Heart right ventricle (tissue), 16 donors: ENCODE measurements around the gene TDRD10. TPM values are rescaled to one million over a fixed set of nuclear protein-coding genes. Genes with fewer than 3 reads are reported as not detected.

ENCODE experiments used
- ATAC-seq, 8 donors: fragments of 200-7000 bp; cut with Tn5 transposase; one replicate each; pipeline ENCODE4 v1.9.1; 2020; ENCODE audit warnings: mild to moderate bottlenecking in 8 of 8, moderate library complexity in 8 of 8, moderate number of reproducible peaks in 1 of 8
- DNase-seq, 2 donors: peaks; one replicate each; pipeline ENCODE4 v3.0.0-alpha.2; 2020
- H3K27ac ChIP-seq, 10 donors: fragments of 200-600 bp; sonication (generic) in 2 of 10; one replicate each; pipeline versions ENCODE4 v1.5.0 to v1.8.0; 2020 to 2022; ENCODE audit warnings: mild to moderate bottlenecking in 3 of 10
- H3K27me3 ChIP-seq, 7 donors: fragments of 200-600 bp; one replicate each; pipeline ENCODE4 v1.8.0; 2021 to 2022; ENCODE audit warnings: mild to moderate bottlenecking in 2 of 7
- H3K36me3 ChIP-seq, 9 donors: fragments of 200-600 bp; sonication (generic) in 1 of 9; one replicate each; pipeline versions ENCODE4 v1.5.0 to v1.8.0; 2020 to 2022; ENCODE audit warnings: mild to moderate bottlenecking in 2 of 9
- H3K4me1 ChIP-seq, 9 donors: fragments of 200-600 bp; sonication (generic) in 1 of 9; one replicate each; pipeline versions ENCODE4 v1.5.0 to v1.8.0; 2020 to 2022; ENCODE audit warnings: mild to moderate bottlenecking in 4 of 9
- H3K4me3 ChIP-seq, 10 donors: fragments of 200-600 bp; sonication (generic) in 2 of 10; one replicate each; pipeline versions ENCODE4 v1.5.0 to v1.8.0; 2020 to 2022; ENCODE audit warnings: mild to moderate bottlenecking in 7 of 10, moderate library complexity in 2 of 10
- H3K9me3 ChIP-seq, 11 donors: fragments of 200-600 bp in 10 of 11; sonication (generic) in 2 of 11; one replicate each; pipeline versions ENCODE4 v1.5.0 to v1.8.0; 2013 to 2022; ENCODE audit warnings: mild to moderate bottlenecking in 2 of 11, control low read depth in 1 of 11, moderate library complexity in 1 of 11
- WGBS, 2 donors: extraction: QIAGEN DNeasy Blood & Tissue Kit; methylation state at CpG; one replicate each; pipeline ENCODE4 v1.1.7; 2013; ENCODE audit warnings: inconsistent platforms in 1 of 2; 5-methylcytosine and 5-hydroxymethylcytosine counted together
- intact Hi-C, 10 donors: fragments of 100-400 bp; cut with DNase I; formaldehyde crosslinking; loops; one replicate each; pipeline versions ENCODE4 v1.11.1 to v1.14.2; 2022
- polyA plus RNA-seq, 2 donors: library from polyadenylated mRNA; stranded (reverse); fragments of 200-250 nt; gene quantifications; one replicate each; pipeline ENCODE4 v1.2.3, GENCODE V29; 2013
- total RNA-seq, 10 donors: library from RNA; stranded (reverse); fragmentation: NEBNext Ultra II Directional in 3 of 10; extraction: Animal tissue kit (Norgen Biotek cat#: 25700) in 3 of 10; gene quantifications; one replicate each; pipeline versions ENCODE4 v1.2.1 to v1.2.4, GENCODE V29; 2021 to 2023
- TF ChIP-seq, protein P1 (sequence below), 9 donors: fragments of 200-600 bp; sonication (generic) in 2 of 9; IDR thresholded peaks; one replicate each; pipeline versions ENCODE4 v1.5.0 to v1.8.0; 2021 to 2022; ENCODE audit warnings: antibody characterized with exemption in 9 of 9, mild to moderate bottlenecking in 5 of 9, moderate library complexity in 1 of 9
- donor health status: Arrhythmogenic right ventricular cardiomyopathy.
- donor health status: ischemic (EF 13 %, LVEDD 7.1; RV severe dilation, severe dysfunction).
- donor health status: healthy with polysubstance abuse.
- donor health status: DM: no; HTN: yes; CAD: no.
- donor health status: DM: no; HTN: no; CAD: no.
- donor health status: ischemic (EF 25% LVEDD 6.9; RV normal size, moderate dysfunction).
- donor health status: ischemic (EF 25% LVEDD 5.7; RV mildly dilated, moderate dysfunction).
- donor health status: healthy.
- donor health status: DM: yes; HTN: yes; CAD: no.
- donor health status: Ischemic cardiomyopathy.
- donor health status: ischemic (EF 35%, LVEDD 5.7; RV mildly dilated, moderate dysfunction).
- donor health status: nonischemic (EF 11% LVEDD 7.7; RV severe dilation, severe dysfunction).
- donor health status: DM: yes; HTN: yes; CAD: no.
- donor health status: PGD.
- donor health status: ischemic (EF 29% LVEDD 5.4; RV normal size, mild dysfunction).
- donor health status: nonischemic (EF 23%, LVEDD 6.1; RV moderate dilation, normal function).

The TDRD10 gene
- total and polyA plus RNA-seq, 12 donors, result 1.1 to 13.3 (median 2.0) TPM

DNA sequence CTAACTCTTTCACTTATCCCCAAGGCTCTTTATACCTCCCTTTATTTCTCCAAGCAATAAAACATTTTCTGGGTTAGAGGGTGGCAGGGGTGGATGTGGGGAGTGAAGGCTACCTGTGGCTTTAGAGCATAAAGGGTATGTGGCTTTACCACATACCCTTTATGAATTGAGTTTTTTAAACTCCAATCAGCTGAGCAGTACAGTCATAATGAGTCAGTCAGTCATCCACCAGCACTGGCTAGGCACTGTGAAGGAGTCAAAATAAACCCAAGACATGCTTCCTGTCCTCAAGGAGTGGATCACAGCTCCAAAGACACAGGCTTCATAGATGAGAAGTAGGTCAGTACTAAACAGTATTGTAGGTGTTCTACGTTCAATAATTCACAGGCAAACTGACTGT is 2.6 kb upstream of the TDRD10 start:
- Histone ChIP-seq H3K4me1 (peaks cover 3 to 62% (median 31%) of the 10 kb centered on the region in 9 donors), H3K27me3 (peaks cover 0 to 56% (median 27%) of the 10 kb centered on the region in 7 donors), H3K4me3 (peak overlapping the region in 9 of 10 donors; percentile 48 to 79 (median 67)), H3K36me3 (peaks cover 0 to 34% (median 0%) of the 10 kb centered on the region in 9 donors), H3K9me3 (no peaks in the 10 kb centered on the region), H3K27ac (peak overlapping the region in 9 of 10 donors; percentile 76 to 95 (median 89))
- no peak for ATAC-seq
- TF ChIP-seq, protein P1, sequence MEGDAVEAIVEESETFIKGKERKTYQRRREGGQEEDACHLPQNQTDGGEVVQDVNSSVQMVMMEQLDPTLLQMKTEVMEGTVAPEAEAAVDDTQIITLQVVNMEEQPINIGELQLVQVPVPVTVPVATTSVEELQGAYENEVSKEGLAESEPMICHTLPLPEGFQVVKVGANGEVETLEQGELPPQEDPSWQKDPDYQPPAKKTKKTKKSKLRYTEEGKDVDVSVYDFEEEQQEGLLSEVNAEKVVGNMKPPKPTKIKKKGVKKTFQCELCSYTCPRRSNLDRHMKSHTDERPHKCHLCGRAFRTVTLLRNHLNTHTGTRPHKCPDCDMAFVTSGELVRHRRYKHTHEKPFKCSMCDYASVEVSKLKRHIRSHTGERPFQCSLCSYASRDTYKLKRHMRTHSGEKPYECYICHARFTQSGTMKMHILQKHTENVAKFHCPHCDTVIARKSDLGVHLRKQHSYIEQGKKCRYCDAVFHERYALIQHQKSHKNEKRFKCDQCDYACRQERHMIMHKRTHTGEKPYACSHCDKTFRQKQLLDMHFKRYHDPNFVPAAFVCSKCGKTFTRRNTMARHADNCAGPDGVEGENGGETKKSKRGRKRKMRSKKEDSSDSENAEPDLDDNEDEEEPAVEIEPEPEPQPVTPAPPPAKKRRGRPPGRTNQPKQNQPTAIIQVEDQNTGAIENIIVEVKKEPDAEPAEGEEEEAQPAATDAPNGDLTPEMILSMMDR (IDR thresholded peaks at IDR 0.05), result no peak
- intact Hi-C loops, result no loop called here
- no peak for DNase-seq
- 71 to 73% methylated on average over 1 of the region's 1 CpG for WGBS, 2 donors

DNA sequence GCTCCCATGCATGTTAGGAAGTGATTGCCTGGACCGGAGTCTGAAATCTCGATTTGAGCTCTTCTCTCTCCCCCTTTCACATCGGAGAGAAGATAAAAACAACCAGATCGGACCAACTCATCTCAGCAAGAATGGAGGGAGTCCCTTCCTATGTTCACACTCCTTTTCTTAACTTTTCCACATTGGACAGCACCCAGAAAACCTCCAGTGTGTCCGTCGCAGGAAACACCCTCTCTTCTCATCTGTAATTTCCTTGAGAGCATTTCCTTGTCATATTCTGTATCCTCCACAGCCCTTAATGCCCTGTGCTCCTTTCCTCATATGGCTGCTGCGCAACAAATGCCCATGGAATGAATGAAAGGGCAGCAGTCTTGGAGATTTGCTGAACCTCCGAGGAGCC is 1.5 kb upstream of the TDRD10 start:
- TF ChIP-seq, protein P1 (IDR thresholded peaks at IDR 0.05), result no peak
- DNase-seq, result no peak
- intact Hi-C loops, result loop anchor here in 1 of 10 donors (2.0 kb wide), 1 partner anchor 16 kb away; no protein-coding TSS in a partner anchor

DNA sequence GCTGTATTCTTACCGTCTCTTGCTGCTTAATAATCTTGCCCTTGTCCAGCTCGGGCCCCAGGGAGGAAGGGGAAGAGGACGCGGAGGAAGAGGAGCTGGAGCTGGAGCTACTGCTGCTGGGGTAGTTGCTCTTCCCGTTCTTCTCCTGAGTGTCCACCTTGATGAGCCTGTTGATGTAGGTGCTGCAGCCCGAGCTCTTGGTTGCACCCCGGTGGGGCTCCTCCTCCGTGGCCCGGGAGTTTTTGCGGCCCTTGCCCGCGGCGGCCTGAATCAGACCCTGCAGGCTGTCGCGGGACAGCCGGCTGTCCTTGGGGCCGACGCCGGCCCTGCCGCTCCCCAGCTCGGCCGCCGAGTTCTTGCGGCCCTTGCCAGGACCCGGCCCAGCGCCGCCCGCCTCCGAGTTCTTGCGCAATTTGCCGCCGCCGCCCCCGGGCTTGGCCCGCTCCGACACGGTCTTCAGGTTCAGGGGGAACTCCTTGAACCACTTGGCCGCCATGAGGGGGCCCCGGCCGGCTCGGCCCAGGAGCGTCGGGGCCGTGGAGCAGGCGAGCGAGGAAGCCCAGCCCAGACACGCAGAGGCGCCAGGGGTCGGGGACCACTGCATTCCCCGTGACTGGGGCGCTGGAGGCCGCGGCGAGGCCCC is 475 bp upstream of the TDRD10 start:
- DNase-seq, result peak; percentile 36 to 74
- H3K27me3 ChIP-seq, result peaks cover 0 to 64% (median 27%) of the 10 kb centered on the region in 7 donors
- H3K36me3 ChIP-seq, result peaks cover 0 to 25% (median 0%) of the 10 kb centered on the region in 9 donors
- TF ChIP-seq, protein P1 (IDR thresholded peaks at IDR 0.05), result peak in 1 of 9 donors; percentile 12
- peak; percentile 25 to 79 (median 62) for ATAC-seq
- intact Hi-C loops, result loop anchor here in 2 of 10 donors (1.0 to 2.0 kb wide), 2 partner anchors 16 to 17 kb away; no protein-coding TSS in a partner anchor
- peaks cover 3 to 41% (median 19%) of the 10 kb centered on the region in 9 donors for H3K4me1 ChIP-seq
- WGBS, 2 donors, result 3 to 4% methylated on average over 49 to 54 of the region's 54 CpGs
- peak overlapping the region; percentile 76 to 95 (median 89) for H3K27ac ChIP-seq
- peaks cover 0 to 13% (median 0%) of the 10 kb centered on the region in 11 donors for H3K9me3 ChIP-seq
- peak overlapping the region; percentile 48 to 79 (median 67) for H3K4me3 ChIP-seq

More for the DNA sequence above, 1.5 kb upstream of the TDRD10 start:
- no peak for ATAC-seq
- Histone ChIP-seq H3K27ac (peak overlapping the region in 9 of 10 donors; percentile 76 to 95 (median 89)), H3K4me1 (peaks cover 3 to 51% (median 21%) of the 10 kb centered on the region in 9 donors), H3K36me3 (peaks cover 0 to 25% (median 0%) of the 10 kb centered on the region in 9 donors), H3K27me3 (peaks cover 0 to 64% (median 27%) of the 10 kb centered on the region in 7 donors), H3K4me3 (peak overlapping the region; percentile 48 to 79 (median 67)), H3K9me3 (peaks cover 0 to 4% (median 0%) of the 10 kb centered on the region in 11 donors)
- 52 to 59% methylated on average over 8 of the region's 8 CpGs for WGBS, 2 donors

DNA sequence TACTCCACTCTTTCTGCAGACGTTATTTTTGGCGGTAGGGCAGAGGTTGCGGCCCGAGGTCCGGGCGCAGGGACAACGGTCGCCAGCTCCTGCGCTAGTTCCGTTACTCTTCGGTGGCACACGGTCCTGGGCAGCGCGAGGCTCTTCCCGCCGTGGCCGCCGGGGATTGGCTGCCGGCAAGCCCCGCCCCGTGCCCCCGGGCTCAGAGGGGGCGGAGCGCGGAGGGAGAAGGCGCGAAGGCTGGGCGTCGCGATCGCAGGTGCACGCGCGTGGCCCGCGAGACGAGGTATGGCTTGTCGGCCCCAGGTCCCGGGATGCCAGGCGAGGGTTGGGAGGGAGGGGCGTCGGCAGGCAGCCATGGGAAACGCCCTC is 711 bp downstream of the TDRD10 start:
- intact Hi-C loops, result no loop called here

More for the DNA sequence above, 711 bp downstream of the TDRD10 start:
- Histone ChIP-seq H3K9me3 (peaks cover 0 to 13% (median 0%) of the 10 kb centered on the region in 11 donors), H3K27ac (peak overlapping the region in 9 of 10 donors; percentile 84 to 95 (median 89)), H3K4me3 (peak overlapping the region; percentile 48 to 79 (median 67)), H3K4me1 (peaks cover 0 to 29% (median 14%) of the 10 kb centered on the region in 9 donors), H3K27me3 (peaks cover 0 to 64% (median 27%) of the 10 kb centered on the region in 7 donors), H3K36me3 (peaks cover 0 to 16% (median 0%) of the 10 kb centered on the region in 9 donors)
- ATAC-seq, result peak in 7 of 8 donors; percentile 14 to 62 (median 29)
- WGBS, 2 donors, result 14 to 16% methylated on average over 43 of the region's 43 CpGs
- DNase-seq, result peak in 1 of 2 donors; percentile 30
- TF ChIP-seq, protein P1 (IDR thresholded peaks at IDR 0.05), result no peak
